GM23248 (cell line): ENCODE results near the gene RNASE4. TPM values are rescaled to one million over a fixed set of nuclear protein-coding genes. Genes with fewer than 3 reads are reported as not detected.

Source experiments
- DNase-seq: peaks from one replicate; pipeline ENCODE4 v3.0.0-alpha.2; 2015
- H2AFZ ChIP-seq: fragments of 200-600 bp; sonication (generic); 2 replicates; pipeline ENCODE4 v1.6.1; 2016; ENCODE audit warnings: antibody characterized with exemption
- H3F3A ChIP-seq: fragments of 200-600 bp; sonication (generic); 2 replicates; pipeline ENCODE4 v1.6.1; 2016; ENCODE audit warnings: mild to moderate bottlenecking, antibody characterized with exemption, mixed run types; ENCODE audit not compliant: insufficient read depth
- H3K27ac ChIP-seq: fragments of 200-600 bp; sonication (generic); 2 replicates; pipeline ENCODE4 v1.5.1; 2016; ENCODE audit warnings: mild to moderate bottlenecking
- H3K27me3 ChIP-seq: fragments of 200-600 bp; sonication (generic); replicated peaks from 2 replicates; pipeline ENCODE4 v1.6.1; 2016; ENCODE audit warnings: mild to moderate bottlenecking; ENCODE audit not compliant: insufficient read depth
- H3K36me3 ChIP-seq: fragments of 200-600 bp; sonication (generic); 2 replicates; pipeline ENCODE4 v1.6.1; 2016; ENCODE audit warnings: low read depth, mild to moderate bottlenecking
- H3K4me1 ChIP-seq: fragments of 200-600 bp; sonication (generic); 2 replicates; pipeline ENCODE4 v1.6.1; 2016; ENCODE audit warnings: mild to moderate bottlenecking; ENCODE audit not compliant: insufficient read depth
- H3K4me2 ChIP-seq: fragments of 200-600 bp; sonication (generic); one replicate; pipeline ENCODE4 v1.6.1; 2016; ENCODE audit warnings: mild to moderate bottlenecking; ENCODE audit not compliant: unreplicated experiment
- H3K4me3 ChIP-seq: fragments of 200-600 bp; sonication (generic); 2 replicates; pipeline ENCODE4 v1.5.1; 2016; ENCODE audit warnings: mild to moderate bottlenecking
- H3K79me2 ChIP-seq: fragments of 200-600 bp; sonication (generic); 2 replicates; pipeline ENCODE4 v1.6.1; 2016; ENCODE audit warnings: mild to moderate bottlenecking; ENCODE audit not compliant: insufficient read depth
- H3K9ac ChIP-seq: fragments of 200-600 bp; sonication (generic); 2 replicates; pipeline ENCODE4 v1.6.1; 2016; ENCODE audit warnings: mild to moderate bottlenecking
- H3K9me2 ChIP-seq: fragments of 200-600 bp; sonication (generic); 2 replicates; pipeline ENCODE4 v1.6.1; 2016; ENCODE audit warnings: mixed run types, mild to moderate bottlenecking, moderate library complexity; ENCODE audit not compliant: insufficient read depth
- H3K9me3 ChIP-seq: fragments of 200-600 bp; sonication (generic); one replicate; pipeline ENCODE4 v1.6.1; 2017; ENCODE audit warnings: low read depth
- H4K20me1 ChIP-seq: fragments of 200-600 bp; sonication (generic); 2 replicates; pipeline ENCODE4 v1.6.0; 2016; ENCODE audit not compliant: insufficient read depth
- EZH2 ChIP-seq: fragments of 200-600 bp; sonication (generic); IDR thresholded peaks from 2 replicates; pipeline ENCODE4 v1.6.1; 2018; ENCODE audit warnings: antibody characterized with exemption, mild to moderate bottlenecking; ENCODE audit not compliant: insufficient read depth, poor library complexity, severe bottlenecking
- EZH2phosphoT487 ChIP-seq: fragments of 200-600 bp; sonication (generic); IDR thresholded peaks from 2 replicates; pipeline ENCODE4 v1.6.1; 2018; ENCODE audit warnings: antibody characterized with exemption, moderate library complexity, mild to moderate bottlenecking, low read depth; ENCODE audit not compliant: insufficient read depth
- WGBS, 2 experiments: methylation state at CpG; one replicate each; pipeline ENCODE4 v1.1.6; 2015 to 2017; ENCODE audit warnings: low lambda C conversion rate in 2 of 2, low coverage in 1 of 2; ENCODE audit errors: missing lambda C conversion rate in 2 of 2; 5-methylcytosine and 5-hydroxymethylcytosine counted together
- in situ Hi-C: fragments of 300-500 bp; cut with MboI; formaldehyde crosslinking; loops from 2 replicates; pipeline ENCODE4 v1.15.0; 2020
- polyA plus RNA-seq: library from polyadenylated mRNA; unstranded; fragments of >200 nt; fragmentation: Nextera tagmentation; extraction: Ambion mirVana; gene quantifications from 2 replicates; pipeline ENCODE4 v1.2.1, GENCODE V29; 2016
- small RNA-seq: library from RNA; depleted of rRNA; stranded (forward); fragments of <200 nt; gene quantifications from one replicate; pipeline ENCODE3, GENCODE V24; 2014; ENCODE audit warnings: low read depth, low replicate concordance
- total RNA-seq: library from RNA; depleted of rRNA; stranded (reverse); fragments of >200 nt; shearing (Covaris generic); gene quantifications from 2 replicates; pipeline ENCODE4 v1.2.3, GENCODE V29; 2014; rRNA removed

RNASE4 gene
- total and polyA plus RNA-seq, 2 experiments from 2014 or later = 35.9 to 37.9 TPM

GRCh38 chr14:20745571-20746358 is 61.4 kb downstream of the RNASE4 start, which contains the start of gene EDDM3A:
EDDM3A (plus strand) TSS chr14:20745887; CDS start chr14:20747581, 1,694 bp downstream.
- Histone ChIP-seq H3K9ac (no peak within 1 kb of the TSS), H3K4me1 (no peaks in the 10 kb centered on the region), H4K20me1 (no peaks in the 10 kb centered on the region), H3K4me2 (no peak within 1 kb of the TSS), H3K27me3 (no peaks in the 10 kb centered on the region), H3K4me3 (no peak within 1 kb of the TSS), H2AFZ (no peak within 1 kb of the TSS), H3K9me2 (no peaks in the 10 kb centered on the region), H3F3A (no peaks in the 10 kb centered on the region), H3K27ac (no peak within 1 kb of the TSS), H3K79me2 (no peaks in the 10 kb centered on the region), H3K9me3 (no peaks in the 10 kb centered on the region), H3K36me3 (no peaks in the 10 kb centered on the region)
- no peak for TF ChIP-seq EZH2
- no peak for TF ChIP-seq EZH2phosphoT487
- DNase-seq = no peak
- 43 to 46% methylated on average over 6 of the region's 6 CpGs for WGBS, 2 experiments
- in situ Hi-C loops = no loop called here

GRCh38 chr14:20746566-20746965 is 62.2 kb downstream of the RNASE4 start:
- Histone ChIP-seq H3K9me2 (no peaks in the 10 kb centered on the region), H3K4me2 (no peak overlapping the region)
- 29 to 40% methylated on average over 3 of the region's 3 CpGs for whole genome bisulfite sequencing, 2 experiments

GRCh38 chr14:20748439-20748838 is 64.1 kb downstream of the RNASE4 start:
- 19 to 25% methylated on average over 2 of the region's 2 CpGs for WGBS, 2 experiments
- no peak for DNase-seq
- no peak overlapping the region for H3K27ac ChIP-seq
- no peaks in the 10 kb centered on the region for H3K9me3 ChIP-seq
- H3K79me2 ChIP-seq = no peaks in the 10 kb centered on the region
- no peaks in the 10 kb centered on the region for H3K36me3 ChIP-seq
- in situ Hi-C loops = no loop called here
- H3K4me3 ChIP-seq = no peak overlapping the region
- no peaks in the 10 kb centered on the region for H4K20me1 ChIP-seq
- H3F3A ChIP-seq = no peaks in the 10 kb centered on the region
- H3K9me2 ChIP-seq = no peaks in the 10 kb centered on the region
- TF ChIP-seq EZH2 (no peak), EZH2phosphoT487 (no peak)
- no peaks in the 10 kb centered on the region for H3K4me1 ChIP-seq
- no peak overlapping the region for H3K9ac ChIP-seq
- H3K27me3 ChIP-seq = no peaks in the 10 kb centered on the region
- H3K4me2 ChIP-seq = no peak overlapping the region
- H2AFZ ChIP-seq = no peak overlapping the region

More at GRCh38 chr14:20746566-20746965, 62.2 kb downstream of the RNASE4 start:
- no peaks in the 10 kb centered on the region for H3F3A ChIP-seq
- no peaks in the 10 kb centered on the region for H3K36me3 ChIP-seq
- no peak overlapping the region for H3K4me3 ChIP-seq
- TF ChIP-seq EZH2phosphoT487 (no peak), EZH2 (no peak)
- no peaks in the 10 kb centered on the region for H4K20me1 ChIP-seq
- no peak for DNase-seq
- H2AFZ ChIP-seq = no peak overlapping the region
- in situ Hi-C loops = no loop called here
- H3K9me3 ChIP-seq = no peaks in the 10 kb centered on the region
- no peaks in the 10 kb centered on the region for H3K4me1 ChIP-seq
- H3K79me2 ChIP-seq = no peaks in the 10 kb centered on the region
- H3K27ac ChIP-seq = no peak overlapping the region
- H3K27me3 ChIP-seq = no peaks in the 10 kb centered on the region
- no peak overlapping the region for H3K9ac ChIP-seq

- Histone ChIP-seq H3K79me2 (no peaks in the 10 kb centered on the region), H3K9ac (no peak overlapping the region), H3K9me3 (no peaks in the 10 kb centered on the region), H3K9me2 (no peaks in the 10 kb centered on the region), H4K20me1 (no peaks in the 10 kb centered on the region), H3K4me3 (no peak overlapping the region), H3K27me3 (no peaks in the 10 kb centered on the region), H3F3A (no peaks in the 10 kb centered on the region), H3K36me3 (no peaks in the 10 kb centered on the region), H2AFZ (no peak overlapping the region), H3K4me1 (no peaks in the 10 kb centered on the region), H3K27ac (no peak overlapping the region), H3K4me2 (no peak overlapping the region)
- DNase-seq = no peak
- WGBS, 2 experiments = 3 to 18% methylated on average over 1 of the region's 1 CpG
- TF ChIP-seq EZH2phosphoT487 = no peak
- TF ChIP-seq EZH2 = no peak
- in situ Hi-C loops = no loop called here
These were observed 65.8 kb downstream of the RNASE4 start for GRCh38 chr14:20750194-20750593.

Small RNAs within 50 kb of the gene (small RNA-seq; reads per million reads assigned to genes)
- not detected for gene RF00019

Other genes starting within 250 kb of the RNASE4 start
- not detected in 2 replicates for gene KLHL33, start 248.4 kb upstream of the RNASE4 start, total RNA-seq
- gene KLHL33, start 248.4 kb upstream of the RNASE4 start, polyA plus RNA-seq = 0.05 TPM in 1 of 2 replicates, not detected in the other
- 29.0 and 37.8 TPM in 2 replicates for gene OSGEP, start 229.7 kb upstream of the RNASE4 start, total RNA-seq
- gene OSGEP, start 229.7 kb upstream of the RNASE4 start, polyA plus RNA-seq = 24.1 and 24.2 TPM in 2 replicates
- 60.6 and 89.8 TPM in 2 replicates for gene APEX1, start 229.3 kb upstream of the RNASE4 start, total RNA-seq
- 124 and 129 TPM in 2 replicates for gene APEX1, start 229.3 kb upstream of the RNASE4 start, polyA plus RNA-seq
- gene PIP4P1, start 223.1 kb upstream of the RNASE4 start, total RNA-seq = 18.6 and 244 TPM in 2 replicates
- gene PIP4P1, start 223.1 kb upstream of the RNASE4 start, polyA plus RNA-seq = 21.6 and 22.1 TPM in 2 replicates
- 23.6 and 39.6 TPM in 2 replicates for gene PNP, start 215.2 kb upstream of the RNASE4 start, total RNA-seq
- gene PNP, start 215.2 kb upstream of the RNASE4 start, polyA plus RNA-seq = 20.8 and 24.6 TPM in 2 replicates
- gene RNASE10, start 179.0 kb upstream of the RNASE4 start, total RNA-seq = not detected in 2 replicates
- gene RNASE10, start 179.0 kb upstream of the RNASE4 start, polyA plus RNA-seq = not detected in 2 replicates
- gene RNASE9, start 123.5 kb upstream of the RNASE4 start, total RNA-seq = not detected in 2 replicates
- not detected in 2 replicates for gene RNASE9, start 123.5 kb upstream of the RNASE4 start, polyA plus RNA-seq
- not detected in 2 replicates for gene RNASE11, start 96.6 kb upstream of the RNASE4 start, total RNA-seq
- not detected in 2 replicates for gene RNASE11, start 96.6 kb upstream of the RNASE4 start, polyA plus RNA-seq
- not detected in 2 replicates for gene RNASE12, start 93.2 kb upstream of the RNASE4 start, total RNA-seq
- not detected in 2 replicates for gene RNASE12, start 93.2 kb upstream of the RNASE4 start, polyA plus RNA-seq
- not detected in 2 replicates for gene OR6S1, start 42.9 kb upstream of the RNASE4 start, total RNA-seq
- gene OR6S1, start 42.9 kb upstream of the RNASE4 start, polyA plus RNA-seq = not detected in 2 replicates
- gene ANG, start 4.2 kb downstream of the RNASE4 start, total RNA-seq = 3.6 and 3.8 TPM in 2 replicates
- 11.9 and 12.2 TPM in 2 replicates for gene ANG, start 4.2 kb downstream of the RNASE4 start, polyA plus RNA-seq
- not detected in 2 replicates for gene EDDM3A, start 61.3 kb downstream of the RNASE4 start, total RNA-seq
- gene EDDM3A, start 61.3 kb downstream of the RNASE4 start, polyA plus RNA-seq = not detected in 2 replicates
- gene EDDM3B, start 83.8 kb downstream of the RNASE4 start, total RNA-seq = not detected in 2 replicates
- not detected in 2 replicates for gene EDDM3B, start 83.8 kb downstream of the RNASE4 start, polyA plus RNA-seq
- gene RNASE6, start 96.7 kb downstream of the RNASE4 start, total RNA-seq = not detected in 2 replicates
- not detected in 2 replicates for gene RNASE6, start 96.7 kb downstream of the RNASE4 start, polyA plus RNA-seq
- gene RNASE1, start 118.3 kb downstream of the RNASE4 start, total RNA-seq = not detected in 2 replicates
- not detected in 2 replicates for gene RNASE1, start 118.3 kb downstream of the RNASE4 start, polyA plus RNA-seq
- gene RNASE3, start 206.8 kb downstream of the RNASE4 start, total RNA-seq = not detected in 2 replicates
- gene RNASE3, start 206.8 kb downstream of the RNASE4 start, polyA plus RNA-seq = not detected in 2 replicates